ENCODE data around the gene CDKL1. TPM values are rescaled to one million over a fixed set of nuclear protein-coding genes. Genes with fewer than 3 reads are reported as not detected.

The CDKL1 gene
- total and polyA plus RNA-seq, 2 of the 13 experiments (the other 11 are each of a cell fraction or from before 2014, with no cell fraction given) = 4.4 to 5.1 TPM

DNA sequence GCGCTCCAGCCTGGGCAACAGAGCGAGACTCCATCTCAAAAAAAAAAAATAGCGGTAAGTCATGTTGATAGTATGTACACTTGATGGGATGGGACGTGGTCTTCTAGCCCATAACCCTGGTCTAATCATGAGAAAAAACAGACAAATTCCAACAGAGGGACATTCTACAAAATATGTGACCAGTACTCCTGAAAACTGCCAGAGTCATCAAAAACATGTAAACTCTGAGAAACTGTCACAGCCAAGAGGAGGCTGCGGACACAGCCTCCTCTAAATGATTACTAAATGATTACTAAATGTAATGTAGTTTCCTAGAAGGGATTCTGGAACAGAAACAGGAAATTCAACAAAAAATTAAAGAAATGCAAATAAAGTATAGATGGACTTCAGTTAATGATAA, 20.9 kb downstream of the CDKL1 start:
- no peaks in the 10 kb centered on the region for H3K9me3 ChIP-seq (ENCODE audit: low read length)

GRCh38 chr14:50373959-50374358, 22.7 kb downstream of the CDKL1 start:
- Histone ChIP-seq H3K36me3 (replicated peaks in 1 of 2; ENCODE audit: control insufficient read depth in 1 of 2, insufficient read depth in 2 of 2, low read length in 2 of 2) (no peaks in the 10 kb centered on the region), H3K27ac (ENCODE audit: extremely low read length, insufficient read depth, low read length) (no peak overlapping the region), H2AFZ (ENCODE audit: low read length) (no peak overlapping the region), H3K4me3 (replicated peaks in 1 of 3; ENCODE audit: insufficient read depth in 1 of 3, low read depth in 2 of 3, low read length in 3 of 3) (no peak overlapping the region), H3K27me3 (ENCODE audit: control insufficient read depth in 1 of 2, insufficient read depth in 2 of 2, low read length in 2 of 2) (no peaks in the 10 kb centered on the region), H3K9ac (ENCODE audit: insufficient read depth, low read depth, low read length) (no peak overlapping the region), H3K9me3 (ENCODE audit: low read length) (no peaks in the 10 kb centered on the region), H3K79me2 (ENCODE audit: insufficient read depth, low read length) (no peaks in the 10 kb centered on the region), H4K20me1 (ENCODE audit: insufficient read depth, low read length) (no peaks in the 10 kb centered on the region), H3K4me1 (ENCODE audit: insufficient read depth, low read length) (no peaks in the 10 kb centered on the region), H3K4me2 (ENCODE audit: low read depth, low read length) (no peak overlapping the region)
- FAIRE-seq (no peak), DNase-seq (ENCODE audit: low spot score) (no peak), ATAC-seq (no peak)
- ChIA-PET CTCF (ENCODE audit: low intra/inter-chr PET ratio, low total read pairs) (no interaction called here), POLR2A (no interaction called here)
- in situ Hi-C loops (cut with HindIII; ENCODE audit: extremely low pct_ligation_motif_present, low pct_unique_long_range_greater_than_20kb) = no loop called here
- intact Hi-C loops (cut with micrococcal nuclease; ENCODE audit: unreplicated experiment) = no loop called here
- BruUV-seq (replicated peaks) = no TSS peak
- whole genome bisulfite sequencing (ENCODE audit: low lambda C conversion rate) = 50% methylated on average over 3 of the region's 3 CpGs
- TF ChIP-seq ZNF644 (CRISPR knock-in tag; IDR thresholded peaks at IDR 0.05; ENCODE audit: low read depth) = no peak
- TF ChIP-seq, protein P1, sequence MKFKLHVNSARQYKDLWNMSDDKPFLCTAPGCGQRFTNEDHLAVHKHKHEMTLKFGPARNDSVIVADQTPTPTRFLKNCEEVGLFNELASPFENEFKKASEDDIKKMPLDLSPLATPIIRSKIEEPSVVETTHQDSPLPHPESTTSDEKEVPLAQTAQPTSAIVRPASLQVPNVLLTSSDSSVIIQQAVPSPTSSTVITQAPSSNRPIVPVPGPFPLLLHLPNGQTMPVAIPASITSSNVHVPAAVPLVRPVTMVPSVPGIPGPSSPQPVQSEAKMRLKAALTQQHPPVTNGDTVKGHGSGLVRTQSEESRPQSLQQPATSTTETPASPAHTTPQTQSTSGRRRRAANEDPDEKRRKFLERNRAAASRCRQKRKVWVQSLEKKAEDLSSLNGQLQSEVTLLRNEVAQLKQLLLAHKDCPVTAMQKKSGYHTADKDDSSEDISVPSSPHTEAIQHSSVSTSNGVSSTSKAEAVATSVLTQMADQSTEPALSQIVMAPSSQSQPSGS (CRISPR knock-in tag; IDR thresholded peaks at IDR 0.05) = no peak
- TF ChIP-seq HINFP (CRISPR knock-in tag; IDR thresholded peaks at IDR 0.05; ENCODE audit: low read depth) = no peak
- TF ChIP-seq ZNF7 (CRISPR knock-in tag; IDR thresholded peaks at IDR 0.05) = no peak

More for the DNA sequence above, 20.9 kb downstream of the CDKL1 start:
- Histone ChIP-seq H3K9ac (ENCODE audit: insufficient read depth, low read depth, low read length) (no peak overlapping the region), H2AFZ (ENCODE audit: low read length) (no peak overlapping the region), H3K4me2 (ENCODE audit: low read depth, low read length) (no peak overlapping the region), H3K4me3 (replicated peaks in 1 of 3; ENCODE audit: insufficient read depth in 1 of 3, low read depth in 2 of 3, low read length in 3 of 3) (no peak overlapping the region), H3K79me2 (ENCODE audit: insufficient read depth, low read length) (no peaks in the 10 kb centered on the region), H3K36me3 (replicated peaks in 1 of 2; ENCODE audit: control insufficient read depth in 1 of 2, insufficient read depth in 2 of 2, low read length in 2 of 2) (no peaks in the 10 kb centered on the region), H3K4me1 (ENCODE audit: insufficient read depth, low read length) (no peaks in the 10 kb centered on the region), H3K27me3 (ENCODE audit: control insufficient read depth in 1 of 2, insufficient read depth in 2 of 2, low read length in 2 of 2) (no peaks in the 10 kb centered on the region), H3K27ac (ENCODE audit: extremely low read length, insufficient read depth, low read length) (no peak overlapping the region), H4K20me1 (ENCODE audit: insufficient read depth, low read length) (no peaks in the 10 kb centered on the region)
- TF ChIP-seq MAFK (conservative IDR thresholded peaks at IDR 0.05 in 1 of 2, IDR thresholded peaks at IDR 0.05 in 1 of 2; ENCODE audit: low read length in 2 of 2) (peak; percentile 44 to 66), KLF16 (CRISPR knock-in tag; IDR thresholded peaks at IDR 0.05) (no peak)
- ChIA-PET CTCF (ENCODE audit: low intra/inter-chr PET ratio, low total read pairs) (no interaction called here), POLR2A (no interaction called here)
- in situ Hi-C loops (cut with HindIII; ENCODE audit: extremely low pct_ligation_motif_present, low pct_unique_long_range_greater_than_20kb) = no loop called here
- WGBS (ENCODE audit: low lambda C conversion rate) = 92% methylated on average over 5 of the region's 5 CpGs
- FAIRE-seq (no peak), ATAC-seq (no peak), DNase-seq (ENCODE audit: low spot score) (no peak)
- BruUV-seq (replicated peaks) = no TSS peak
- intact Hi-C loops (cut with micrococcal nuclease; ENCODE audit: unreplicated experiment) = no loop called here
